HCT116 (cell line): ENCODE measurements around the gene NDOR1. TPM values are rescaled to one million over a fixed set of nuclear protein-coding genes. Genes with fewer than 3 reads are reported as not detected.

ENCODE experiments used
- ATAC-seq: fragments of 200-7000 bp; cut with Tn5 transposase; 2 replicates; pipeline ENCODE4 v1.9.1; 2020; ENCODE audit warnings: mild to moderate bottlenecking, moderate library complexity
- BruUV-seq: library from RNA; stranded (reverse); fragments of 400-500 nt; replicated peaks from 2 replicates; lab custom pipeline; 2021; lab: Mats Ljungman, UMichigan
- CTCF ChIA-PET: fragments of 300-600 bp; sonication (Branson Sonifier 250); formaldehyde crosslinking; loops from one replicate; lab custom pipeline; 2021; ENCODE audit warnings: antibody characterized with exemption; lab: Charles Lee
- POLR2A ChIA-PET: fragments of 300-600, 350-600 bp; sonication (Branson Sonifier 250); formaldehyde crosslinking; loops from one replicate; lab custom pipeline; 2021; ENCODE audit warnings: antibody characterized with exemption; lab: Charles Lee
- RAD21 ChIA-PET, 2 experiments: fragments of 300-600 bp; sonication (Branson Sonifier 250); formaldehyde crosslinking; loops; one replicate each; lab custom pipeline; 2023; ENCODE audit warnings: low total read pairs in 2 of 2; ENCODE audit not compliant: uncharacterized antibody in 2 of 2, unreplicated experiment in 2 of 2, low non-redundant PET in 1 of 2; lab: Charles Lee
- DNase-seq: peaks from one replicate; pipeline ENCODE4 v3.0.0-alpha.2; 2010; ENCODE audit warnings: low read depth, low spot score
- H2AFZ ChIP-seq: fragments of 200-600 bp; shearing (Covaris generic), sonication (generic); 2 replicates; pipeline ENCODE4 v1.6.1; 2017; ENCODE audit warnings: low read depth, mixed run types, mixed read lengths, antibody characterized with exemption, low read length; ENCODE audit not compliant: poor library complexity, severe bottlenecking
- H3K27ac ChIP-seq: 2 replicates; pipeline ENCODE4 v1.5.1; 2012; ENCODE audit warnings: low read depth, low read length
- H3K27me3 ChIP-seq: fragments of 200-600 bp; sonication (generic); 2 replicates; pipeline ENCODE4 v1.6.1; 2016; ENCODE audit warnings: mixed run types, low read length, mixed read lengths; ENCODE audit not compliant: insufficient read depth
- H3K36me3 ChIP-seq, 2 experiments: fragments of 200-500 bp in 1 of 2; fragments of 200-600 bp in 1 of 2; sonication (Bioruptor generic) in 1 of 2; sonication (generic) in 1 of 2; 2 replicates each; pipeline versions ENCODE4 v1.5.1 to v1.6.1; 2014 to 2016; ENCODE audit warnings: low read length in 2 of 2, inconsistent platforms in 1 of 2, mixed read lengths in 1 of 2, mixed run types in 1 of 2; ENCODE audit not compliant: insufficient read depth in 2 of 2, control insufficient read depth in 1 of 2
- H3K4me1 ChIP-seq, 2 experiments: fragments of 200-600 bp in 1 of 2; sonication (generic) in 1 of 2; 2 replicates each; pipeline versions ENCODE4 v1.5.1 to v1.6.1; 2012 to 2017; ENCODE audit warnings: low read length in 2 of 2, inconsistent platforms in 1 of 2, mild to moderate bottlenecking in 1 of 2, mixed read lengths in 1 of 2, mixed run types in 1 of 2, moderate library complexity in 1 of 2; ENCODE audit not compliant: insufficient read depth in 2 of 2, control insufficient read depth in 1 of 2
- H3K4me2 ChIP-seq: fragments of 200-600 bp; sonication (generic); 2 replicates; pipeline ENCODE4 v1.6.1; 2017; ENCODE audit warnings: mixed run types, low read length, mixed read lengths
- H3K4me3 ChIP-seq, 2 experiments: fragments of 200-600 bp in 1 of 2; sonication (generic) in 1 of 2; replicated peaks in 1 of 2; 2 replicates each; pipeline ENCODE4 v1.5.1; 2011 to 2016; ENCODE audit warnings: low read length in 2 of 2, control low read depth in 1 of 2, low read depth in 1 of 2, mild to moderate bottlenecking in 1 of 2, mixed read lengths in 1 of 2, mixed run types in 1 of 2
- H3K79me2 ChIP-seq: fragments of 200-600 bp; sonication (generic); 2 replicates; pipeline ENCODE4 v1.6.1; 2017; ENCODE audit warnings: mild to moderate bottlenecking, mixed run types, low read length, moderate library complexity, mixed read lengths; ENCODE audit not compliant: insufficient read depth
- H3K9ac ChIP-seq: fragments of 200-600 bp; sonication (generic); 2 replicates; pipeline ENCODE4 v1.6.1; 2016; ENCODE audit warnings: low read length, mixed read lengths
- H3K9me2 ChIP-seq: fragments of 200-600 bp; sonication (generic), shearing (Covaris generic); 2 replicates; pipeline ENCODE4 v1.6.1; 2017; ENCODE audit warnings: mixed run types, mild to moderate bottlenecking, moderate library complexity; ENCODE audit not compliant: insufficient read depth
- H3K9me3 ChIP-seq, 2 experiments: fragments of 200-500 bp in 1 of 2; fragments of 200-600 bp in 1 of 2; sonication (Bioruptor generic) in 1 of 2; sonication (generic) in 1 of 2; 2 replicates each; pipeline ENCODE4 v1.6.1; 2014 to 2017; ENCODE audit warnings: low read length in 2 of 2, mixed read lengths in 2 of 2, inconsistent platforms in 1 of 2, low read depth in 1 of 2, mild to moderate bottlenecking in 1 of 2, mixed run types in 1 of 2, moderate library complexity in 1 of 2; ENCODE audit not compliant: control insufficient read depth in 1 of 2, insufficient read depth in 1 of 2
- H4K20me1 ChIP-seq: fragments of 200-600 bp; sonication (generic), shearing (Covaris generic); 2 replicates; pipeline ENCODE4 v1.6.1; 2017; ENCODE audit warnings: mixed run types, mild to moderate bottlenecking, moderate library complexity; ENCODE audit not compliant: insufficient read depth
- CEBPB ChIP-seq: IDR thresholded peaks from 2 replicates; pipeline ENCODE4 v1.6.1; 2012; ENCODE audit warnings: low read depth
- CTCF ChIP-seq, 3 experiments: fragments of 200-600 bp in 1 of 3; sonication (generic) in 1 of 3; IDR thresholded peaks in 2 of 3; conservative IDR thresholded peaks in 1 of 3; 2 replicates each; pipeline ENCODE4 v1.5.1; 2012 to 2017; ENCODE audit warnings: low read depth in 2 of 3, low read length in 2 of 3, antibody characterized with exemption in 1 of 3, borderline replicate concordance in 1 of 3, control low read depth in 1 of 3, mild to moderate bottlenecking in 1 of 3, mixed read lengths in 1 of 3, mixed run types in 1 of 3, moderate library complexity in 1 of 3; ENCODE audit not compliant: insufficient read depth in 1 of 3
- ELF1 ChIP-seq: IDR thresholded peaks from 2 replicates; pipeline ENCODE4 v1.6.1; 2012; ENCODE audit warnings: low read depth, borderline replicate concordance
- FOSL1 ChIP-seq: IDR thresholded peaks from 2 replicates; pipeline ENCODE4 v1.6.1; 2012; ENCODE audit warnings: low read depth
- JUND ChIP-seq: IDR thresholded peaks from 2 replicates; pipeline ENCODE4 v1.6.1; 2012
- POLR2A ChIP-seq: IDR thresholded peaks from 2 replicates; pipeline ENCODE4 v1.7.0; 2011; ENCODE audit warnings: borderline replicate concordance; ENCODE audit not compliant: insufficient read depth, insufficient read length; ENCODE audit errors: extremely low read depth
- REST ChIP-seq: IDR thresholded peaks from 2 replicates; pipeline ENCODE4 v1.6.1; 2012; ENCODE audit warnings: low read depth
- YY1 ChIP-seq: IDR thresholded peaks from 2 replicates; pipeline ENCODE4 v1.6.1; 2011; ENCODE audit warnings: low read length, low read depth, moderate library complexity, mild to moderate bottlenecking; ENCODE audit not compliant: insufficient replicate concordance; ENCODE audit errors: extremely low read depth
- intact Hi-C: fragments of 100-400 bp; cut with micrococcal nuclease; formaldehyde crosslinking; loops from 2 replicates; pipeline ENCODE4 v1.10.0; 2022
- total RNA-seq: library from RNA; stranded (reverse); gene quantifications from one replicate; pipeline ENCODE4 v1.2.1, GENCODE V29; 2021; ENCODE audit not compliant: unreplicated experiment
- TF ChIP-seq, protein P1 (sequence below): IDR thresholded peaks from 2 replicates; pipeline ENCODE4 v1.6.1; 2012

Gene NDOR1
- total RNA-seq, 1 experiment from 2014 or later = 28.4 TPM

GRCh38 chr9:137228968-137229896 is 23.7 kb downstream of the NDOR1 start:
- H3K9me2 ChIP-seq = no peaks in the 10 kb centered on the region
- H3K79me2 ChIP-seq = no peaks in the 10 kb centered on the region
- BruUV-seq = no TSS peak
- H3K4me1 ChIP-seq = peaks cover 41 to 54% of the 10 kb centered on the region in 2 experiments
- no peaks in the 10 kb centered on the region for H3K27me3 ChIP-seq
- H3K4me2 ChIP-seq = no peak overlapping the region
- no peak overlapping the region; the same call in 1 of the 2 replicates for H3K27ac ChIP-seq
- H3K9me3 ChIP-seq = no peaks in the 10 kb centered on the region
- TF ChIP-seq, protein P1, sequence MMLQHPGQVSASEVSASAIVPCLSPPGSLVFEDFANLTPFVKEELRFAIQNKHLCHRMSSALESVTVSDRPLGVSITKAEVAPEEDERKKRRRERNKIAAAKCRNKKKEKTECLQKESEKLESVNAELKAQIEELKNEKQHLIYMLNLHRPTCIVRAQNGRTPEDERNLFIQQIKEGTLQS = no peak
- TF ChIP-seq JUND = no peak
- TF ChIP-seq CTCF (IDR thresholded peaks at IDR 0.05 in 2 of 3, conservative IDR thresholded peaks at IDR 0.05 in 1 of 3; ENCODE audit: borderline replicate concordance in 1 of 3, insufficient read depth in 1 of 3, low read depth in 2 of 3, low read length in 2 of 3) = no peak
- TF ChIP-seq REST = no peak
- TF ChIP-seq POLR2A = no peak
- no peak for TF ChIP-seq ELF1
- TF ChIP-seq CEBPB = no peak
- no peak for TF ChIP-seq YY1
- no peak for TF ChIP-seq FOSL1
- POLR2A ChIA-PET = no interaction called here
- DNase-seq = no peak
- CTCF ChIA-PET = no interaction called here
- no peaks in the 10 kb centered on the region for H4K20me1 ChIP-seq
- ATAC-seq = no peak
- RAD21 ChIA-PET = no interaction called here
- no peaks in the 10 kb centered on the region for H3K36me3 ChIP-seq
- intact Hi-C loops = loop anchor here (5.0 to 10.0 kb wide), 3 partner anchors 42 to 444 kb away; partner anchors contain the start of genes ANAPC2, NPDC1 and SSNA1
- H3K9ac ChIP-seq = no peak overlapping the region
- H3K4me3 ChIP-seq = no peak overlapping the region
- no peak overlapping the region for H2AFZ ChIP-seq
